Measurements from ENCODE around the gene SEC61A2.
A peak's percentile ranks its signal among the peaks of the same experiment; 100 is the strongest.
"Not testable (repeated sequence)": the region's sequence is repeated elsewhere in the genome, so short reads cannot be mapped to it uniquely, and the experiment has no call there.

Gene SEC61A2

GRCh38 chr10:12129222-12130111, at the start of gene SEC61A2:
TSS of gene SEC61A2 (plus strand) at chr10:12129677. CDS start at chr10:12129788, 111 bp downstream.
- DNase-seq (ENCODE audit: low spot score), result peak; percentile 93

DNA sequence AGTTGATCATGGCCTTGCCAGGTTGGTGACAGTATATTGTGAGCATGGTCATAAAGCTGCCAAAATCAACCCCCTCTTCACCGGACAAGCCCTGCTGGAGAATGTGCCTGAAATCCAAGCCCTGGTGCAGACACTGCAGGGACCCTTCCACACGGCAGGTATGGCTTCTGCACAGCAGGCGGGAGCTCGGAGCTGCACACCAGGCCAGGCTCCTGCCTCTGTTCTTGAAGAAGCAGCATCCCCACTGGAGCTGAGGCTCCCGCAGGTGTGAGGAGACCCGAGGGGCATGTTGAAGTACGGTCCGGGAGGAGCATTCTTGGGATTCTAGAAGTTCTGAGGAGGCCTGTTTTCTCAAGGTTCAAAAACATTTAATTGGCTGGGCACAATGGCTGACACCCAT, 48.0 kb upstream of the SEC61A2 start:
- no peak for DNase-seq (ENCODE audit: low spot score)

DNA sequence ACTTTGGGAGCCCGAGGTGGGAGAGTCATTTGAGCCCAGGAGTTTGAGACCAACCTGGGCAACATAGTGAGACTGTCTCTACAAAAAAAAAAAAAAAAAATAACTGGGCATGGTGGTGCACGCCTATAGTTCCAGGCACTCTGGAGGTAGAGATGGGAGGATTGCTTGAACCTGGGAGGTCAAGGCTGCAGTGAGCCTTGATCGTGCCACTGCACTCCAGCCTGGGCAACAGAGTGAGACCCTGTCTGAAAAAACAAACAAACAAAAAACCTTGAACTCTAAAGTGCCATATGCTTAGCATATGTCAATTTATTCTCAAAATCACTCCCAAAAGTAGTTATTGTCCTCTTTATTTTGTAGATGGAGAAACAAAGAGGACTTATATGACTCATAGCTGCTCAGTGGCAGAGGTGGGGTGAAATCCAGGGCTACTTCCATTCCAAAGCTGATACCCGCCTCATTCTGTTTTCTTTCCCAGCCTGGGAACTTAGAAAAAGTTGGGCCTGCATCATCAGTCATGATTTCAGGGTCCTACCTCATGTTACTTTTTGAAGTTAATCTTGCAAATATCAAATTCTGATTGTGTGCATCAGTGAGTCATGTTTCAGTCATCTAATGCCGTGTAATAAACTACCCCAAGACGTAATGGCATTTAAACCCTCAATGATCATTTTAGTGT, 47.5 kb upstream of the SEC61A2 start:
- DNase-seq (ENCODE audit: low spot score), result peak; percentile 37

DNA sequence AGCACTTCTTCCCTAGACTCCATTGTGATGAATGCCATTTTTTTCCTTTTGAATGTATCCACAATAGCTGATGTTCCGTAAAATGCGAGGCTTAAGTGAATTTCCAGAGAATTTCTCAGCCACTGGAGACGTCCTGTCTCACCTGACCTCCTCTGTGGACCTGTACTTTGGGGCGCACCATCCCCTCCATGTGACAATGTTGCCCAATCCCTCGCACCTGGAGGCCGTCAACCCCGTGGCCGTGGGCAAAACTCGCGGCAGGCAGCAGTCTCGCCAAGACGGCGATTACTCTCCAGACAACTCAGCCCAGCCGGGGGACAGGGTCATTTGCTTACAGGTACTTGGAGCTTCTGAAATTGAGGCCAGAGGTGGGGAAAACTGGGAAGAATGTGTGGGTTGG, 40.6 kb upstream of the SEC61A2 start:
- DNase-seq (ENCODE audit: low spot score), result no peak

DNA sequence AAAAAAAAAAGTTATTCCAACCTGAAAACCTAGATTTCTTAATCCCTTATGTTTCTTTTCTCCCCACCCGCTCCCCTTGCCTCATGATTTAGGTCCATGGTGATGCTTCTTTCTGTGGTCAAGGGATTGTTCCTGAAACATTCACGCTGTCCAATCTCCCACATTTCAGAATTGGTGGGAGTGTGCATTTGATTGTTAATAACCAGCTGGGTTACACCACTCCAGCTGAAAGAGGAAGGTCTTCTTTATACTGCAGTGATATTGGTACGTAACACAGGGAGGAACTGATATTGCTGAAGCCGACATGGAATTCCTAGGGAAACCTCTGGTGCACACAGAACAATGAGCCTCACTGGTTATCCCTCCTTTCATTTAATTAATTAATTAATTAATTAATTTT, 38.1 kb upstream of the SEC61A2 start:
- DNase-seq (ENCODE audit: low spot score), result no peak

- DNase-seq (ENCODE audit: low spot score), result not testable (repeated sequence)
Measured at GRCh38 chr10:12097361-12097760, 32.1 kb upstream of the SEC61A2 start.

- DNase-seq (ENCODE audit: low spot score), result peak; percentile 15
Measured at GRCh38 chr10:12097791-12098190, 31.7 kb upstream of the SEC61A2 start.

DNA sequence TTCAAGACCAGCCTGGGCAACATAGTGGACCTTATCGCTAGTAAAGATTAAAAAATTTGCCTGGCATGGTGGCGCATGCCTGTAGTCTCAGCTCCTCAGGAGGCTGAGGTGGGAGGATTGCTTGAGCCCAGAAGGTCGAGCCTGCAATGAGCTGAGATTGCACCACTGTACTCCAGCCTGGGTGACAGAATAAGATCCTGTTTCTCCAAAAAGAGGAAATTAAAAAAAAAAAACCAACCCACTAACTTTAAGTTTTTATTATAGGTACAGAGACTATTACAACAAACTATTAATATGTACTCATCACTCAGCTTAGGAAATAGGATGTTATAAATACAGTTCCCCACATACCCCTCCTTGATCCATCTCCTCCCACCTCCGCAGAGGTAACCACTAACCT, 30.5 kb upstream of the SEC61A2 start:
- DNase-seq (ENCODE audit: low spot score), result no peak

DNA sequence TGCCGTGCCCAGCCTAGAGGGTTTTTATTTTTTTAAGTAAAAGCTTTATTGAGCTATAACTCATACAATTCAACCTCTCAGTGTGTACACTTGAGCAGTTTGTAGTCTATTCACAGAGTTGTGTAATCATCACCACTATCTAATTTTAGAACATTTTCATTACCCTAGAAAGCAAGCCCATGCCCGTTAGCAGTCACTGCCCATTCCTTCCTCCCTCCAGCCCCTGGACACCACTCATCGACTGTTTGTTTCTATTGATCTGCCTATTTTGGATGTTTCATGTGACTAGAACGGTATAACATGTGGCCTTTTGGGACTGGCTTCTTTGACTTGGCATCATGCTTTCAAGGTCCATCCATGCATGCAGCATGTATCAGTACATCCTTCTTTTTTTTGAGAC, 25.7 kb upstream of the SEC61A2 start:
- DNase-seq (ENCODE audit: low spot score), result no peak

DNA sequence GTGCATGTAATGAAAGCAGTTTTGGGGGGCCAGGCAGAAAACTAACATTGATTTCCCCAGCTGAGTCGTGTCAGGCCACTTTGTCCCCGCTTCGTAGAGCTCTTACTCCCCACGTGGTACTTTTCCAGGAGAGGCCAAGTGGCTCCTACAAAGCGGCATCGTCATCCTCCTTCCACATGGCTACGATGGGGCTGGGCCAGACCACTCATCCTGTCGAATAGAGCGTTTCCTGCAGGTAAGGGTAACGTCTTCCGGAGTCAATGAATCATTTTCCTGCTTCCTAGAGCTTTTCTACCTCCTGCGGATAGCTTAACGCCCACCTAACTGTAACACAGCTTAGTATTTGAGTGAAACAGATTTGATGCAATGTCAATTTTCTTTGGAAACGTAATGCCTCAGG, 21.7 kb upstream of the SEC61A2 start:
- DNase-seq (ENCODE audit: low spot score), result no peak

DNA sequence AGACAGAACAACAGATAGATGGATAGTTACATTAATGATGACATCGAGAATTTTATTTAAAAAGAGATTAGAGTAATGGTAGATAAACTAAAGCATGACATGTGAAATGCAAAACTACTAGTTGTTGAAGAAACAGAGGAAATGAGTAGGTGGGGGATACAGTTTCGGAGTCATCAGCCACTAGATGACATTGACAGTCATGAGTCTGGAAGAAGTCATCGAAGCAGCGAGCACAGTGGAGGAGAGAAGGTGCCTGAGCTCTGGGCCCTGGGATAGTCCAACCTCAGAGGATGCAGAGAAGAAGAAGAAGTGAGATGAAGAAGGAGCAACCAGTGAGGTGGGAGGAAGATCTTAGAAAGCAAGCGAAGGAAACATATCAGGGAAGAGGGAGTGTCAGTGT, 20.2 kb upstream of the SEC61A2 start:
- DNase-seq (ENCODE audit: low spot score), result no peak

DNA sequence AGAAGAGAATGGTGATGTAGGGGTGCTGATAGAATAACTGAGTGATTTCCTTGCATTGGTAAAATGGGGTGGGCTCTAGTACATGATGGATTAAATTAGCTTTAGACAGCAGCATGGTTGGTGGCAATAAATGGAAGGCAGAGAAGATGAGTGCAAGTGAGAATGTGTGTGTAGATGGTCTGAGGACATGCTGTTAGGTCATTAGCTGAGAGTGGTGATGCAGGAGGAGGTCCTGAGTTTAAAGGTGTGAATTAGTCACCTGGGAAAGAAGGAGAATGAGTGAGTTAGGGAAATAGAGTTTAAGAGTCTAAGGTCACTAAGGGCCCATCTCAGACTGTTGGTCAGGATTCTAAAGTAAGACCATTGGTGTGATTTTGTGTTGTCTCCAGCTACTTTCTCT, 17.9 kb upstream of the SEC61A2 start:
- DNase-seq (ENCODE audit: low spot score), result no peak

- DNase-seq (ENCODE audit: low spot score), result no peak
Measured at GRCh38 chr10:12113627-12114026, 15.8 kb upstream of the SEC61A2 start.

DNA sequence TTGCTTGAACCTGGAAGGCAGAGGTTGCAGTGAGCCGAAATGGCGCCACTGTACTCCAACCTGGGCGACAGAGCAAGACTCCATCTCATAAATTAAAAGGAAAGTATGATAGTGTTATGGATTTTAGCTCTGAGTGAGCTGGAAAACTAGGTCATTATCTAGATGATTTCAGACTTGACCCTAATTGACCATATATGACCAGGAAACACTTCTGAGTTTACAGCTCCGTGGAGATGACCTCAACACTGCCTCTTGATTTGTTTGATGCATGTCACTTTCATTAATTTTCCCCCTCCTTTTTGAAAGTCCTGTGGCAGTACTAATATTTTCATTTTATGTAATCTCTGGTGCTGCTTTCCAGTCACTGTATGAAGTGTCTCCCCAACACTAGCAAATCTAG, 7.8 kb upstream of the SEC61A2 start:
- DNase-seq (ENCODE audit: low spot score), result no peak

DNA sequence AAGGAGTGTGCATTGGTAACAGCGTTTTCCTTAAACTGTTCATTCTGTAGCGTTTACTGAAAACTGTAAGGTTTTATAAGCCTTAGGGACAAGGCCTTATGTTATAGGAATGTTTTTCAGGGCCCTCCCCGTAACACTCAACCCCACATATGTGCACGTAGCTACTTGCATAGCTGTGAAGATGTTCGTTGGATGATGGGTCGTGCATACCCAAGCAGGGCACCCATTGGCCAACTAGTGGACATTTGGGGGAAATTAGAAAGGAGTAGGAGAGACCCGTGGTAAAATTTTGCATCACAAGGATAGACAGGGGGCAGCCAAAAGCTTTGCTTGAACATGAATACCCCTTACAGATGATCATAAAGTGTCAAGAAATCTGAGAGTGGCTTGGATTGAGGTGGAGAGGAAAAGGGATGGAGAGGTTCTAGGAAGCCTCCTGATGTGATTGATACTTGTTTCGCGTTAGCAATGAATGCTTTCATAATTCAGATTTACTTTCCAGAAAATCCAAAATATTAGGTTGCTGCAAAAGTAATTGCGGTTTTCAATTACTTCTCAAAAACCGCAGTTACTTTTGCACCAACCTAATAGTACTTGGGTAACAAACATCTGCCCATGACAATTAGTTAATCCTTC, 878 bp downstream of the SEC61A2 start:
- DNase-seq (ENCODE audit: low spot score), result peak; percentile 92

DNA sequence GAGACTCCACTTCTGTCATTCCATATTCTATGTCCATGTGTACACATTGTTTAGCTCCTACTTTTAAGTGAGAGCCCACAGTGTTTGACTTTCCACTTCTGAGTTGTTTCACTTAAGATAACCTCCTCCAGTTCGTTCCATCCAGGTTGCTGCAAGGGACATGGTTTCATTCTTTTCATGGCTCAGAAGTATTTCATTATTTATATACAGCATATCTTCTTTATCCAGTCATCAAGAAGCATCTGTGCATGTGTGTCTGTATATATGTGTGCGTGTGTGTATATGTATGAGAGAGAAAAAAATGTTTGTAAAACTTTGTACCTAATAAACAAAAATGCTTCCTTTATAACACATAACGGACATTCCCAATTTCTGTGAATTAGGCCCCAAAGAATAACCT, 6.2 kb downstream of the SEC61A2 start:
- DNase-seq (ENCODE audit: low spot score), result no peak

DNA sequence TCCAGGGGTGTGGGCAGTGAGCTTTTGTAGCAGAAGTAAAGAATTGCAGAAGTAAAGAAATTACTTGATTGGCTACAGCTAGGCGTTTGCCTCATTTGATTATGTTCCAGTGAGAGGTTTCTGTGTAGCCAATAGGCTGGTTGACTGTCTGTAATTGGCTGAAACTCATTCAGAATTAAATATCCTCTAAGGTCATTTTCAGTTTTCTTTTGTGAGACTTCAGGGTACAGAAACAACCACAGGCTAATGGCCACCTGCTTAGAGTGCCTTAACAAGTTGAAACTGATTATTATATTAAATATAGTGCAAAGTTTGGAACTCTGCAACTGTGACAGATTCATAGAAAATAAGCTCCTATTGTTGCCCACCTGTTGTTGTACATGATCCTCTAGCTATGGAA, 10.6 kb downstream of the SEC61A2 start:
- DNase-seq (ENCODE audit: low spot score), result no peak

DNA sequence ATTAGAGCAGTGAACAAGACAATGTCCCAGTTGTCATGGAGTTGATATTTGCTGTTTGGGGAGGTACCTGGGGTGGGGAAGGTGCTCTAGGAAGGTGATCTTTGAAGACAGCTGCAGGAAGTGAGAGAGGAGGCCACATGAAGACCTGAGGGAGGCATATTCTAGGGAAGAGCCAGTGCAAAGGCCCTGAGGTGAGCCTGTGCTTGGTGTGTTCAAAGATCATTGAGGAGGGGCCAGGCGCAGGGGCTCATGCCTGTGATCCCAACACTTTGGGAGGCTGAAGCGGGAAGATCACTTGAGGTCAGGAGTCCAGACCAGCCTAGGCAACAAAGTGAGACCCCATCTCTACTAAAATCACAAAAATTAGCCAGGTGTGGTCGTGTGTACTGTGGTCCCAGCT, 15.1 kb downstream of the SEC61A2 start:
- no peak for DNase-seq (ENCODE audit: low spot score)

GRCh38 chr10:12150163-12150562, 20.7 kb downstream of the SEC61A2 start:
- no peak for DNase-seq (ENCODE audit: low spot score)

GRCh38 chr10:12154516-12154915, 25.0 kb downstream of the SEC61A2 start:
- DNase-seq (ENCODE audit: low spot score), result no peak

DNA sequence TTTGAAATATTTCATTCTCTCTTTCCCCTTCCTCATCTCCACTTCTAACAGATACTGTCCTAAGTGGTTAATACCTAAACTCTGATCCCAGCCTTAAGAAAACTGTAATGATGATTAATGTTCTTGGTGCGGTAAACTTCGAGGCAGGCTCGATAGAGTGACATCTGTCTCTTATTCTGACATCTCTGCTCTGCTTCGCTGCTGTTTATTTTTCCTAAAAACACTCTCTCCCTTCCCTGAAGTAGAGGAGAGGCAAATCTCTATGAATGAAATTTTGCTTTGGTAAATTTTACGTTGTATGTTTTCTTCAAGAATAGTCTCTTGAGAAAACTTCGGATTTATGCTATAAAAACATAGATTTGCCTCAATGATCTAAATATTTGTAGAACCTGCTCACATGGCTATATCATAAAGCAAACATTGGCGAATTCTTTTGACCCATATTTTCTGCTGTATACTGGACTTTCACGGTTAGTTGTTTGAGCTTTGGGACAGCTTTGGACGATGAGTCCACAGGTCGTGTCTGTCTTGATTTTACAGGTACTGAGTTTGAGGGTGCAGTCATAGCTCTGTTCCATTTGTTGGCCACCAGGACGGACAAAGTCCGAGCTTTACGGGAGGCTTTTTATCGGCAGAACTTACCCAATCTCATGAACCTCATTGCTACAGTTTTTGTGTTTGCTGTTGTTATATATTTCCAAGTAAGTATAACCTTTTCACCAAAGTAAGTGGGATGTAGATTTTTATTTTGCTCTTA, 27.1 kb downstream of the SEC61A2 start:
- no peak for DNase-seq (ENCODE audit: low spot score)

- no peak for DNase-seq (ENCODE audit: low spot score)
Measured at GRCh38 chr10:12158111-12158510, 28.6 kb downstream of the SEC61A2 start.
